HCT116 (cell line): ENCODE data around the gene LHCGR. TPM values are rescaled to one million over a fixed set of nuclear protein-coding genes. Genes with fewer than 3 reads are reported as not detected.

Experiments used
- ATAC-seq: fragments of 200-7000 bp; cut with Tn5 transposase; 2 replicates; pipeline ENCODE4 v1.9.1; 2020; ENCODE audit warnings: mild to moderate bottlenecking, moderate library complexity
- BruUV-seq: library from RNA; stranded (reverse); fragments of 400-500 nt; replicated peaks from 2 replicates; lab custom pipeline; 2021; lab: Mats Ljungman, UMichigan
- CTCF ChIA-PET: fragments of 300-600 bp; sonication (Branson Sonifier 250); formaldehyde crosslinking; loops from one replicate; lab custom pipeline; 2021; ENCODE audit warnings: antibody characterized with exemption; lab: Charles Lee
- POLR2A ChIA-PET: fragments of 300-600, 350-600 bp; sonication (Branson Sonifier 250); formaldehyde crosslinking; loops from one replicate; lab custom pipeline; 2021; ENCODE audit warnings: antibody characterized with exemption; lab: Charles Lee
- RAD21 ChIA-PET, 2 experiments: fragments of 300-600 bp; sonication (Branson Sonifier 250); formaldehyde crosslinking; loops; one replicate each; lab custom pipeline; 2023; ENCODE audit warnings: low total read pairs in 2 of 2; ENCODE audit not compliant: uncharacterized antibody in 2 of 2, unreplicated experiment in 2 of 2, low non-redundant PET in 1 of 2; lab: Charles Lee
- DNase-seq: peaks from one replicate; pipeline ENCODE4 v3.0.0-alpha.2; 2010; ENCODE audit warnings: low read depth, low spot score
- H2AFZ ChIP-seq: fragments of 200-600 bp; shearing (Covaris generic), sonication (generic); 2 replicates; pipeline ENCODE4 v1.6.1; 2017; ENCODE audit warnings: low read depth, mixed run types, mixed read lengths, antibody characterized with exemption, low read length; ENCODE audit not compliant: poor library complexity, severe bottlenecking
- H3K27ac ChIP-seq: 2 replicates; pipeline ENCODE4 v1.5.1; 2012; ENCODE audit warnings: low read depth, low read length
- H3K27me3 ChIP-seq: fragments of 200-600 bp; sonication (generic); 2 replicates; pipeline ENCODE4 v1.6.1; 2016; ENCODE audit warnings: mixed run types, low read length, mixed read lengths; ENCODE audit not compliant: insufficient read depth
- H3K36me3 ChIP-seq, 2 experiments: fragments of 200-500 bp in 1 of 2; fragments of 200-600 bp in 1 of 2; sonication (Bioruptor generic) in 1 of 2; sonication (generic) in 1 of 2; 2 replicates each; pipeline versions ENCODE4 v1.5.1 to v1.6.1; 2014 to 2016; ENCODE audit warnings: low read length in 2 of 2, inconsistent platforms in 1 of 2, mixed read lengths in 1 of 2, mixed run types in 1 of 2; ENCODE audit not compliant: insufficient read depth in 2 of 2, control insufficient read depth in 1 of 2
- H3K4me1 ChIP-seq, 2 experiments: fragments of 200-600 bp in 1 of 2; sonication (generic) in 1 of 2; 2 replicates each; pipeline versions ENCODE4 v1.5.1 to v1.6.1; 2012 to 2017; ENCODE audit warnings: low read length in 2 of 2, inconsistent platforms in 1 of 2, mild to moderate bottlenecking in 1 of 2, mixed read lengths in 1 of 2, mixed run types in 1 of 2, moderate library complexity in 1 of 2; ENCODE audit not compliant: insufficient read depth in 2 of 2, control insufficient read depth in 1 of 2
- H3K4me2 ChIP-seq: fragments of 200-600 bp; sonication (generic); 2 replicates; pipeline ENCODE4 v1.6.1; 2017; ENCODE audit warnings: mixed run types, low read length, mixed read lengths
- H3K4me3 ChIP-seq, 2 experiments: fragments of 200-600 bp in 1 of 2; sonication (generic) in 1 of 2; replicated peaks in 1 of 2; 2 replicates each; pipeline ENCODE4 v1.5.1; 2011 to 2016; ENCODE audit warnings: low read length in 2 of 2, control low read depth in 1 of 2, low read depth in 1 of 2, mild to moderate bottlenecking in 1 of 2, mixed read lengths in 1 of 2, mixed run types in 1 of 2
- H3K79me2 ChIP-seq: fragments of 200-600 bp; sonication (generic); 2 replicates; pipeline ENCODE4 v1.6.1; 2017; ENCODE audit warnings: mild to moderate bottlenecking, mixed run types, low read length, moderate library complexity, mixed read lengths; ENCODE audit not compliant: insufficient read depth
- H3K9ac ChIP-seq: fragments of 200-600 bp; sonication (generic); 2 replicates; pipeline ENCODE4 v1.6.1; 2016; ENCODE audit warnings: low read length, mixed read lengths
- H3K9me2 ChIP-seq: fragments of 200-600 bp; sonication (generic), shearing (Covaris generic); 2 replicates; pipeline ENCODE4 v1.6.1; 2017; ENCODE audit warnings: mixed run types, mild to moderate bottlenecking, moderate library complexity; ENCODE audit not compliant: insufficient read depth
- H3K9me3 ChIP-seq, 2 experiments: fragments of 200-500 bp in 1 of 2; fragments of 200-600 bp in 1 of 2; sonication (Bioruptor generic) in 1 of 2; sonication (generic) in 1 of 2; 2 replicates each; pipeline ENCODE4 v1.6.1; 2014 to 2017; ENCODE audit warnings: low read length in 2 of 2, mixed read lengths in 2 of 2, inconsistent platforms in 1 of 2, low read depth in 1 of 2, mild to moderate bottlenecking in 1 of 2, mixed run types in 1 of 2, moderate library complexity in 1 of 2; ENCODE audit not compliant: control insufficient read depth in 1 of 2, insufficient read depth in 1 of 2
- H4K20me1 ChIP-seq: fragments of 200-600 bp; sonication (generic), shearing (Covaris generic); 2 replicates; pipeline ENCODE4 v1.6.1; 2017; ENCODE audit warnings: mixed run types, mild to moderate bottlenecking, moderate library complexity; ENCODE audit not compliant: insufficient read depth
- ATF3 ChIP-seq: IDR thresholded peaks from 2 replicates; pipeline ENCODE4 v1.6.1; 2012
- CBX3 ChIP-seq: IDR thresholded peaks from 2 replicates; pipeline ENCODE4 v1.6.1; 2012; ENCODE audit warnings: low read depth
- CEBPB ChIP-seq: IDR thresholded peaks from 2 replicates; pipeline ENCODE4 v1.6.1; 2012; ENCODE audit warnings: low read depth
- CTCF ChIP-seq, 3 experiments: fragments of 200-600 bp in 1 of 3; sonication (generic) in 1 of 3; IDR thresholded peaks in 2 of 3; conservative IDR thresholded peaks in 1 of 3; 2 replicates each; pipeline ENCODE4 v1.5.1; 2012 to 2017; ENCODE audit warnings: low read depth in 2 of 3, low read length in 2 of 3, antibody characterized with exemption in 1 of 3, borderline replicate concordance in 1 of 3, control low read depth in 1 of 3, mild to moderate bottlenecking in 1 of 3, mixed read lengths in 1 of 3, mixed run types in 1 of 3, moderate library complexity in 1 of 3; ENCODE audit not compliant: insufficient read depth in 1 of 3
- EGR1 ChIP-seq: IDR thresholded peaks from 2 replicates; pipeline ENCODE4 v1.6.1; 2012; ENCODE audit warnings: low read depth
- ELF1 ChIP-seq: IDR thresholded peaks from 2 replicates; pipeline ENCODE4 v1.6.1; 2012; ENCODE audit warnings: low read depth, borderline replicate concordance
- FOSL1 ChIP-seq: IDR thresholded peaks from 2 replicates; pipeline ENCODE4 v1.6.1; 2012; ENCODE audit warnings: low read depth
- MAX ChIP-seq: IDR thresholded peaks from 2 replicates; pipeline ENCODE4 v1.6.1; 2012
- POLR2A ChIP-seq: IDR thresholded peaks from 2 replicates; pipeline ENCODE4 v1.7.0; 2011; ENCODE audit warnings: borderline replicate concordance; ENCODE audit not compliant: insufficient read depth, insufficient read length; ENCODE audit errors: extremely low read depth
- POLR2AphosphoS5 ChIP-seq: IDR thresholded peaks from 2 replicates; pipeline ENCODE4 v1.6.1; 2011; ENCODE audit warnings: mild to moderate bottlenecking, low read depth, low read length, moderate library complexity
- RAD21 ChIP-seq: IDR thresholded peaks from 2 replicates; pipeline ENCODE4 v1.6.1; 2012; ENCODE audit warnings: low read depth, mild to moderate bottlenecking
- SP1 ChIP-seq: IDR thresholded peaks from 2 replicates; pipeline ENCODE4 v1.6.1; 2012; ENCODE audit warnings: low read depth
- TCF7L2 ChIP-seq: IDR thresholded peaks from 2 replicates; pipeline ENCODE4 v1.7.0; 2011; ENCODE audit warnings: borderline replicate concordance, inconsistent platforms; ENCODE audit not compliant: insufficient read depth, insufficient read length; ENCODE audit errors: extremely low read depth
- ZFX ChIP-seq: fragments of 450-650 bp; IDR thresholded peaks from 2 replicates; pipeline ENCODE4 v1.6.1; 2017
- ZNF274 ChIP-seq: fragments of 200-500 bp; sonication (Bioruptor generic); IDR thresholded peaks from 2 replicates; pipeline ENCODE4 v1.6.1; 2014; ENCODE audit warnings: mild to moderate bottlenecking, low read depth, low read length, inconsistent platforms
- intact Hi-C: fragments of 100-400 bp; cut with micrococcal nuclease; formaldehyde crosslinking; loops from 2 replicates; pipeline ENCODE4 v1.10.0; 2022
- total RNA-seq: library from RNA; stranded (reverse); gene quantifications from one replicate; pipeline ENCODE4 v1.2.1, GENCODE V29; 2021; ENCODE audit not compliant: unreplicated experiment
- TF ChIP-seq, protein P1 (sequence below): IDR thresholded peaks from 2 replicates; pipeline ENCODE4 v1.6.1; 2011; ENCODE audit warnings: mild to moderate bottlenecking, low read length, moderate library complexity; ENCODE audit not compliant: insufficient replicate concordance; ENCODE audit errors: extremely low read depth

Gene LHCGR
- total RNA-seq, 1 experiment from 2014 or later, result not detected

DNA sequence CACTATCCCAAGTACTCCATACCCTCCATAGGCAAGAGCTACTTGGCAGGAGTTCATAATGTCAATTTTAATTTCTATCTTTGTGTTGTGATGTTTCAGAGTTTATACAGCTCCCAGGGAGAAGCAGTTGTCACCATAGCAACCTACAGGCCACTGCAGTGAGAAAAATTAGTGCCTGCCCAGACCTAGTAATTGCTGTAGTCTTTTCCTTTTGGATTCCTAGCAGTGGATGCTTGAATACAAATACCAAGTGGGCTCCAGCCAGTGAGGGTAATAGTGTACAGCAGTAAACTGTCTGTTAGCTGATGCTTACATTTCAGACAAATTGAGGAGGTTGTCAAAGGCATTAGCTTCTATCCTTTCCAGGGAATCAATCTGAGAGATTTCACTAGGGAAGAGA, 26.7 kb downstream of the LHCGR start:
- CTCF ChIA-PET, result no interaction called here

GRCh38 chr2:48728295-48728694, 27.2 kb downstream of the LHCGR start:
- Histone ChIP-seq H3K9me3 (no peaks in the 10 kb centered on the region), H3K4me2 (no peak overlapping the region), H3K9ac (no peak overlapping the region), H3K9me2 (no peaks in the 10 kb centered on the region), H3K79me2 (no peaks in the 10 kb centered on the region), H3K36me3 (no peaks in the 10 kb centered on the region), H3K27ac (no peak overlapping the region), H3K27me3 (peaks cover 39% of the 10 kb centered on the region), H2AFZ (no peak overlapping the region), H3K4me3 (no peak overlapping the region), H3K4me1 (no peaks in the 10 kb centered on the region), H4K20me1 (no peaks in the 10 kb centered on the region)
- ATAC-seq, result no peak
- ChIA-PET RAD21 (no interaction called here), POLR2A (no interaction called here), CTCF (no interaction called here)
- DNase-seq, result no peak
- intact Hi-C loops, result no loop called here
- no TSS peak for BruUV-seq
- TF ChIP-seq ATF3, result no peak
- no peak for TF ChIP-seq MAX
- no peak for TF ChIP-seq ZNF274
- no peak for TF ChIP-seq SP1
- TF ChIP-seq CEBPB, result no peak
- no peak for TF ChIP-seq FOSL1
- no peak for TF ChIP-seq RAD21
- no peak for TF ChIP-seq POLR2A
- TF ChIP-seq TCF7L2, result no peak
- no peak for TF ChIP-seq POLR2AphosphoS5
- TF ChIP-seq ZFX, result no peak
- TF ChIP-seq, protein P1, sequence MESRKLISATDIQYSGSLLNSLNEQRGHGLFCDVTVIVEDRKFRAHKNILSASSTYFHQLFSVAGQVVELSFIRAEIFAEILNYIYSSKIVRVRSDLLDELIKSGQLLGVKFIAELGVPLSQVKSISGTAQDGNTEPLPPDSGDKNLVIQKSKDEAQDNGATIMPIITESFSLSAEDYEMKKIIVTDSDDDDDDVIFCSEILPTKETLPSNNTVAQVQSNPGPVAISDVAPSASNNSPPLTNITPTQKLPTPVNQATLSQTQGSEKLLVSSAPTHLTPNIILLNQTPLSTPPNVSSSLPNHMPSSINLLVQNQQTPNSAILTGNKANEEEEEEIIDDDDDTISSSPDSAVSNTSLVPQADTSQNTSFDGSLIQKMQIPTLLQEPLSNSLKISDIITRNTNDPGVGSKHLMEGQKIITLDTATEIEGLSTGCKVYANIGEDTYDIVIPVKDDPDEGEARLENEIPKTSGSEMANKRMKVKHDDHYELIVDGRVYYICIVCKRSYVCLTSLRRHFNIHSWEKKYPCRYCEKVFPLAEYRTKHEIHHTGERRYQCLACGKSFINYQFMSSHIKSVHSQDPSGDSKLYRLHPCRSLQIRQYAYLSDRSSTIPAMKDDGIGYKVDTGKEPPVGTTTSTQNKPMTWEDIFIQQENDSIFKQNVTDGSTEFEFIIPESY, result no peak
- no peak for TF ChIP-seq EGR1
- TF ChIP-seq CTCF (IDR thresholded peaks at IDR 0.05 in 2 of 3, conservative IDR thresholded peaks at IDR 0.05 in 1 of 3; ENCODE audit: borderline replicate concordance in 1 of 3, insufficient read depth in 1 of 3, low read depth in 2 of 3, low read length in 2 of 3), result no peak
- no peak for TF ChIP-seq CBX3

More for the DNA sequence above, 26.7 kb downstream of the LHCGR start:
- H2AFZ ChIP-seq, result no peak overlapping the region
- H3K27ac ChIP-seq, result no peak overlapping the region
- no peak for ATAC-seq
- no peak for DNase-seq
- no peaks in the 10 kb centered on the region for H3K4me1 ChIP-seq
- H4K20me1 ChIP-seq, result no peaks in the 10 kb centered on the region
- BruUV-seq, result no TSS peak
- no peaks in the 10 kb centered on the region for H3K36me3 ChIP-seq
- H3K4me2 ChIP-seq, result no peak overlapping the region
- H3K27me3 ChIP-seq, result peaks cover 43% of the 10 kb centered on the region
- ChIA-PET RAD21 (no interaction called here), POLR2A (no interaction called here)
- no peaks in the 10 kb centered on the region for H3K79me2 ChIP-seq
- H3K9me2 ChIP-seq, result no peaks in the 10 kb centered on the region
- no peak overlapping the region for H3K9ac ChIP-seq
- no peak overlapping the region for H3K4me3 ChIP-seq
- intact Hi-C loops, result no loop called here
- TF ChIP-seq POLR2A (no peak), ELF1 (no peak), CEBPB (no peak), POLR2AphosphoS5 (no peak)
- no peaks in the 10 kb centered on the region for H3K9me3 ChIP-seq
